GM12874 (cell line): Measurements from ENCODE around the gene DNAJB4.

Experiments
- TF ChIP-seq, protein P1 (sequence below): IDR thresholded peaks from 2 replicates; pipeline ENCODE4 v1.5.1; 2011; ENCODE audit warnings: low read depth, mild to moderate bottlenecking, control low read depth, low read length, moderate library complexity; ENCODE audit not compliant: insufficient read depth

DNAJB4 gene

DNA sequence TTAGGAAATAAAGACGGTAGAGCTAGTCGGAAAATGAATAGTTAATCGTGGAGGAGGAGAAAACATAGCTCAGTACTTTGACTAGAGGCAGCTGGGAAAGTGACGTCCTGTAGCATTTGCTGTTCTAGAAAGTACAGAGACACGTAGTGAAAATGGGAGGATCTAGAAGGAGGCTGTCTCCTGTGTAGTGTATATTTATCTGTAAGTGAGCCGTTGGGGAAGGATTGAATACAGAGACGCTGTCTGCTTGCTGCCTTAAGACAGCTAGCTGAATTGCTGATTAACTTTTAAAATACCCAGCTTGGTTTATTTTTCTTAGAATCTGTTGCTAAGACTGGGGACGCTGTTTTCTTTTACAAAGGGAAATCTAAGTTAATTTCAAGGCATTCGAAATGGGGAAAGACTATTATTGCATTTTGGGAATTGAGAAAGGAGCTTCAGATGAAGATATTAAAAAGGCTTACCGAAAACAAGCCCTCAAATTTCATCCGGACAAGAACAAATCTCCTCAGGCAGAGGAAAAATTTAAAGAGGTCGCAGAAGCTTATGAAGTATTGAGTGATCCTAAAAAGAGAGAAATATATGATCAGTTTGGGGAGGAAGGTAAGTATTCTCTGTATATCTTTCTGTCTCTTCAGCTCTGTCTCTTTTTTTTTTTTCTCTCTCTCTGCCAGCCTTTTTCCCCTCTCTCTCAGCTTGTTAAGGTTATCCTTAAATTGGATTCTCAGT, at the start of gene DNAJB4:
Gene DNAJB4, plus strand, starts transcription at position 221 of the 729 bp plus-strand sequence. Its CDS starts 172 bp downstream, at position 393.
- TF ChIP-seq, protein P1, sequence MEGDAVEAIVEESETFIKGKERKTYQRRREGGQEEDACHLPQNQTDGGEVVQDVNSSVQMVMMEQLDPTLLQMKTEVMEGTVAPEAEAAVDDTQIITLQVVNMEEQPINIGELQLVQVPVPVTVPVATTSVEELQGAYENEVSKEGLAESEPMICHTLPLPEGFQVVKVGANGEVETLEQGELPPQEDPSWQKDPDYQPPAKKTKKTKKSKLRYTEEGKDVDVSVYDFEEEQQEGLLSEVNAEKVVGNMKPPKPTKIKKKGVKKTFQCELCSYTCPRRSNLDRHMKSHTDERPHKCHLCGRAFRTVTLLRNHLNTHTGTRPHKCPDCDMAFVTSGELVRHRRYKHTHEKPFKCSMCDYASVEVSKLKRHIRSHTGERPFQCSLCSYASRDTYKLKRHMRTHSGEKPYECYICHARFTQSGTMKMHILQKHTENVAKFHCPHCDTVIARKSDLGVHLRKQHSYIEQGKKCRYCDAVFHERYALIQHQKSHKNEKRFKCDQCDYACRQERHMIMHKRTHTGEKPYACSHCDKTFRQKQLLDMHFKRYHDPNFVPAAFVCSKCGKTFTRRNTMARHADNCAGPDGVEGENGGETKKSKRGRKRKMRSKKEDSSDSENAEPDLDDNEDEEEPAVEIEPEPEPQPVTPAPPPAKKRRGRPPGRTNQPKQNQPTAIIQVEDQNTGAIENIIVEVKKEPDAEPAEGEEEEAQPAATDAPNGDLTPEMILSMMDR, result no peak

DNA sequence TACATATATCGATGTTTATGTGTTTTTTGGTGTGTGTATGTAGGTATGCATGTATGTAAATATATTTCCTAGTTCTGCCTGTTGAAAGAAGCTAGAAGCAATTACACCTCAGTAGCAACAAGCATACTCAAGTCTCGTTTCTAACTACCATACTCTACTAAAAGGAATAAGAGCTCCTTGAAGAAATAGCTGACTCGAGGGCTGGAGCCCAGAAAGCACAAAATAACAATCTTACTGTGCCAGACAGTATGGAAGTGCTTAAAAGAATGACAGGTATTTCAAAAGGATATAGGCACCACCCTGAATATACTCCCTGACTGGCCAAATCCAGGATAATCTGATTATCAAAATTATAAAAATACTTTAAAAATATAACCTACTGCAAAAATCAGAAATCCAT, 49.0 kb upstream of the DNAJB4 start:
- TF ChIP-seq, protein P1, result no peak

DNA sequence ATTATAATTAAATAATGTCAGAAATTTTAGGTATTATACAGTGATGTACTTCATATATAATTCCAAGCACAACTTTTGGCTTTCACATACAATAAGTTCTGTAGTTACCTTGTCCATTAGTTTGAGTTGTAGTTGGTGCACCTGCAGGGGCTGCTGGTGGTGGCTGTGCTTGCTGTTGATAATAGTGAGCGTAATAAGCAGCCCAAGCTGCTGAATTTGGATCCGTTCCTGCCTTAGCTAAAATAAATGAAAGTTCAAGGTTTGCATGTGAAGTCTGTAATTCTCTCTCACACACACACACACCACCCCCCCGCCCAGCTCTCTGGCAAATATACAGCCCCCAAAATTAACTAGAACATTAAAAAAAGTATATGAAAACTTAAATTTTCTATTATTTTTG, 48.3 kb upstream of the DNAJB4 start:
- TF ChIP-seq, protein P1, result no peak

DNA sequence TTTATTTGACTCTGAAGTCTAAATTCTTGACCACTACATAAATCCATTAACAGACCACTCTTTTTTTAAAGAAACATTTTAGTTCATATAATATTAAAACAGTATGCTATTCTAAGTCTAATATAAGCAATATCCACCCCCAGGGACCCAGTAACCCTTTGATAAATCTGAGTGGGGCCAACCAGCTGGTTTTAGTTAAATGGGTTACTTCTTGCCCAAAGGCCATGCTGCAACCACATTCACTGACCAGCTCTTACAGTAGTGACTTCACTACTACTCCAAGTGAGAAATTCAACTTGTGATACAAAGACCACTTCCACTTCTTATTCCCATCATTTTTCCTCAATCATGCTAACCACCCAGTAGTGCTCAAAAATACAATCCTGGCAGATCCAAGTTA, 46.3 kb upstream of the DNAJB4 start:
- TF ChIP-seq, protein P1, result no peak

DNA sequence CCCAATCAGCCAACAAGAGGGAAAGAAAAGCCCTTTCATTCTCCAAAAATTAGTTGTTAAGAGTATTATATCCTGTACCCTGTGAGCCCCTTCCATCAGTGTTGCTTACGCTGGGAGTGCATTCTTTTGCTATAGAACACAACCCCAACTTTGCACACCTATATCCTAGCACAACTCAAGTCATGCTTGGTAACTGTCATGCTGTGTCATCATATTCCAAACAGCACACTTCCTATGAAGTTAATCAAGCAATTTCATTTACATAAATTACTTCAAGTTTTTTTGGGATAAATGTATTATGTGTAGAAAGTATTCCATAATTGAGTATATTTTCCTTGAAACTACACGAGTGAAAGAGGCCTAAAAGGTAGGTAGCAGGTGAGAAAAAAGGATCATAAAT, 45.9 kb upstream of the DNAJB4 start:
- TF ChIP-seq, protein P1, result no peak

DNA sequence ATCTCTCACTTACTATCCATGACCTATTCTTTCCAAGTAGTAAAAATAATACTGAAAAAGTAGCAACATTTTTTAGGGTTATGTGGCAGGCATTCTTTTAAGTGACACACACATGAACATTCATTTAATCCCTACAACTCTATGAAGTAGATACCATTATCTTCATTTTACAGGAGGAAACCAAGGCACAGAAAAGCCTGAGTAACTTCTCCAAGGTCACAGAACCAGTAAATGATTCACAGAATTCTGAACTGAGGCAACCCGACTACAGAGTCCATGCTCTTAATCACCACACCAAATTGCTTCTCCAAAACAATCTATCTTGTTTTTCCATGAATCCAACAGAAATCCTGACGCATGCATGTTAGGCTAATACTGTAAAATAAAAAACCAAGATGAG, 43.3 kb upstream of the DNAJB4 start:
- TF ChIP-seq, protein P1, result no peak

DNA sequence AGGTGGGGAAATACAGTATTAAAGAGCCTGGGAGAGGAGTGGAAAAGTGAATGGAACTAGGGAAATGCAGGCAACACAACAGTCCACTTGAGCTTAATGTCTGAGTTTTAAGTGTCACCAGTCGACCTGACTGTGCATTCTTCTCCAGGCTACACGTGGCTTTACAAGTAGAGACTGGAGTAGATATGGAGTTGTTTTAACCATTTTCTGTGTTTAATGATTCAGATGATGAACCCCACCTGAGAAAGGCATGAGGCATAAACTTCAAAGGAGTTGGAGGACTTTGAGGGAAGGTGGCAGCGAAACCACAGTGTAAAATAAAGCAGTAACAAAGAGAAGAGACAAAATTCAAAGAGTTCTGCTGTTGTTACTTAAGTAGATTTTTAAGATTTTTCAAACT, 38.4 kb upstream of the DNAJB4 start:
- TF ChIP-seq, protein P1, result no peak
